ENCODE data around the gene EIF3A. TPM values are rescaled to one million over a fixed set of nuclear protein-coding genes. Genes with fewer than 3 reads are reported as not detected.

EIF3A gene
- total RNA-seq, 1 donor: 131 TPM

DNA sequence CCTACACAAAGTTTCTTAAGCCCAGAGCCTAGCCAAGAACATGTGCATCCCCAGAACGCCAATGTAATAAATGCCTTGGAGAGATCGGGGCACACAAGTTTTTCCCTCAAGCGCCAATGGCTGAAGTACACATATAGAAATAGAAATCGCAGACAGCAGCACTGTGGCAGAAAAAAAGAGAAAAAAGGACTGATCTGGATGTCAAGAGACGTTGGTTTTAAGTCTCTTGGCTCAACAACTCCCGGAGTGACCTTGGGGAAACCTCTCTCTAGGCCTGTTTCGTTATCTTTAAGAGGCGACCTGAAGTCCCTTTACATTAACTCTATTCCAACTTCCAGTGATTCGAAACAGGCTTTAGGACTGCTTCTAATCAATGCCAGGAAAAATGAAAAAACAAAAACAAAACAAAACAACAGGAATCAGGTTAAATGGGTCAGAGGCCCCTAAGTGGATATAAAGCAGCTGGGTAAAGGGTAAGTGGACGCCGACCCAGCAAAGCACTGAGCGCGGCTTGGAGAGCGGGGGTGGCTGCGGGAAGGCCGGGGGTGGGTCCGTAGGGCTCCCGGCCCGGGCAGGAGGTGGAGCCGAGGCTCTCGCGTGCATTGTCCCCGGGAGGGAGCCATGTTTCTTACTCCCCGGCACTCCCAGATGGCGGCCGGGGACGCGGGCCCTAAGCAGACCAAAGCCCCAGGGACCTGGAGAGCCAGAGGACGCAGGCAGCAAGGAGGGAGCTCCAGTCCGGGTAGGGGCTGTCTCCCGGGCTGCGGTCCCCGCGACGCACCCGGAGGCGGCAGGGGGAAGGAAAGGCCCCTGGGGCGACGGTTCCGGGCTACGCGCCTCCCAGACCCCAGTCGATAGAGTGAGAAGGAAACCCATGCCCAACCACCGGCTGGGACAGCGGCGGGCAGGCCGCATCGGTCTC lies 757 bp downstream of the EIF3A start:
- Histone ChIP-seq H3K27me3 (ENCODE audit: insufficient read depth, low read length) (no peaks in the 10 kb centered on the region), H3K4me1 (ENCODE audit: insufficient read depth, low read length) (peaks cover 55% of the 10 kb centered on the region), H3K9me3 (ENCODE audit: low read depth, low read length) (no peaks in the 10 kb centered on the region), H3K4me3 (ENCODE audit: low read length) (peak overlapping the region; percentile 99)

DNA sequence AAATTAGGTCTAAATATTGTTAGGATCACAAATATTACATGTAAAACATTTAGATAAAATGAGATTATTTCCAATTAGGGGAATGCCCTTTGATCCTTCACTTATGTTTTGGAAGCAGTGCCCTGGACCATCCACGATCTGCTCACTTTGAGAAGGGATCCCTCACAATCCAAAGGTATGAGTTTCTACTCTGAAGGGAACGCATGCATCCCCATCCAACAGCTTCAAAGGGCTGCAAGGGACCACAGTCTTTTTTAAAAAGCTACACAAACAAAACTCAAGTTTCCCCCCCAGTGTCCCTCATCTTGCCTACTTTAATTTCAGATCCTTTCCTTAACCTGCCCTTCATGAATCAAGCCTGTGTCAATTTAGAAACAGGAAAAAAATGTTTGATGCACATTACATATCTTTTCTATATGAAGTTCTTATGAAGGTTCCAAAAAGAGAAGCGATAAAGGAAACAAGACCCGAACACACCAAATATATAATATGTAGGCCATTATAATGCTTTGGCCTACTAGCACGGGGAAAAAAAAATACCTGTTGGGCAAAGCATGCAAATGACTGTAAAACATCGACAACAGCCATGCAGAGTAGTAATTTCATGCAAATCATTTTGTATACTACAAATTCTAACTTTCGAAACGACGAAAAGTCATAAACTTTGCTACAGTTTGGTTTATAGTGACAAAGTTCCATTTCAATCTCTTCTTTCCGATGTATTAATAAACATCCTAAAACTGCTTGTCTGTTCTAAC lies 2.0 kb downstream of the EIF3A start:
- Histone ChIP-seq H3K9me3 (ENCODE audit: low read depth, low read length) (no peaks in the 10 kb centered on the region), H3K4me3 (ENCODE audit: low read length) (peak overlapping the region; percentile 99), H3K4me1 (ENCODE audit: insufficient read depth, low read length) (peaks cover 55% of the 10 kb centered on the region), H3K27me3 (ENCODE audit: insufficient read depth, low read length) (no peaks in the 10 kb centered on the region)

GRCh38 chr10:119073584-119073983 lies 7.0 kb downstream of the EIF3A start:
- no peaks in the 10 kb centered on the region for H3K27me3 ChIP-seq (ENCODE audit: insufficient read depth, low read length)
- no peaks in the 10 kb centered on the region for H3K9me3 ChIP-seq (ENCODE audit: low read depth, low read length)
- H3K4me3 ChIP-seq (ENCODE audit: low read length): no peak overlapping the region
- peaks cover 30% of the 10 kb centered on the region for H3K4me1 ChIP-seq (ENCODE audit: insufficient read depth, low read length)

DNA sequence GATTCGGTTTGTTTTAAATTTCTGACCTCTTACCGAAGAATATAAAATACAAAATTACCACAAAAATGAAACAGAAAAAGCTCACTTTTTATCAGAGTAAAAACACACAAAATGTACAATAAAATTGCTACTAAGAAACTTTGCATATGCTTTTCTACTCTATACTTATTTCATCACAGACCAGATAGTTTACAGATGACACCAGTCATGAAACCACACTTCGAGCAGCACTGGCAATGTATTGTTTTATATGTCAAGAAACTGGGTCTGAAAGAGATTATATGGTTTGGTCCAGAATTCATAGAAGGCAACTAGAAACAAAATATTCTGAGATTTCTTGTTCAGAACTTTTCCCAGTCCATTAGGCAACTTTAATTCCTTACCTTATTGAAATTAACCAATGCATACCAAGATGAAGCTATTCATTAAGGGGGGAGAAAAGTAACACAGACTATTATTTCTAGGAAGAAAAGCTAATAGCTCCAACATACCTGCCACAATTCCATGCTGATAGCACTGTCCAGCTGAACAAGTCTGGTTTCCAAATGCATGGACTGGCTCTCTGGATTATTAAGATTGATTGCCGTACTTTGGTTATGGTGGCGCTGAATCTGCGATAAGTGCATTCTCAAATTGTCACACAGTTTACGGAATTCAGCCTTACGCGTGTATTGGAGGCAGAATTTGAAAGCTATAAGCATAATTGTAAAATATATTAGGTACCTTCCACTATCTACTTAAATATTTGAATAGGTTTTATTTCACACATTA lies 10.0 kb downstream of the EIF3A start:
- Histone ChIP-seq H3K9me3 (ENCODE audit: low read depth, low read length) (no peaks in the 10 kb centered on the region), H3K27me3 (ENCODE audit: insufficient read depth, low read length) (no peaks in the 10 kb centered on the region), H3K4me1 (ENCODE audit: insufficient read depth, low read length) (peaks cover under 1% of the 10 kb centered on the region), H3K4me3 (ENCODE audit: low read length) (no peak overlapping the region)

DNA sequence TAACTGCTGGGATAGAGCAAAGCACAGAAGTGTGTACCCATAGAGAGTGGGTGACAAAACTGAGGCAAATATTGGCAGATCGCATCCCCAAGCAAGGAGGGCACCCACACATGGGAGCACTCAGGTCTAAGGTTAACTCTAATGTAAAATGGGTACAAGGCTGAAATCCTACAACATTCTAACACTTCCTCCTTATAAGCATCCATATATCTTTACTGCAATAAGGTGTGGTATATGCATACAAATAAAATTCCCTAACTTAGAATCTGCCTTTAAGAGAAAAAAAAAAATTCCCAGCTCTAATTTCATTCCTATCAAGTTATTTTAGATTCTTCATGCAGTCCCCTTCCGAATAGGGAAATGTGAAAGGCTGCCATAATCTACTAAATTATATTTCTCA lies 18.7 kb downstream of the EIF3A start:
- H3K27me3 ChIP-seq (ENCODE audit: insufficient read depth, low read length): no peaks in the 10 kb centered on the region
- H3K4me3 ChIP-seq (ENCODE audit: low read length): no peak overlapping the region
- no peaks in the 10 kb centered on the region for H3K9me3 ChIP-seq (ENCODE audit: low read depth, low read length)
- no peaks in the 10 kb centered on the region for H3K4me1 ChIP-seq (ENCODE audit: insufficient read depth, low read length)

GRCh38 chr10:119061352-119061751 lies 19.3 kb downstream of the EIF3A start:
- no peak overlapping the region for H3K4me3 ChIP-seq (ENCODE audit: low read length)
- no peaks in the 10 kb centered on the region for H3K9me3 ChIP-seq (ENCODE audit: low read depth, low read length)
- H3K4me1 ChIP-seq (ENCODE audit: insufficient read depth, low read length): no peaks in the 10 kb centered on the region
- no peaks in the 10 kb centered on the region for H3K27me3 ChIP-seq (ENCODE audit: insufficient read depth, low read length)

- H3K4me1 ChIP-seq (ENCODE audit: insufficient read depth, low read length): no peaks in the 10 kb centered on the region
- H3K9me3 ChIP-seq (ENCODE audit: low read depth, low read length): no peaks in the 10 kb centered on the region
- H3K4me3 ChIP-seq (ENCODE audit: low read length): no peak overlapping the region
- H3K27me3 ChIP-seq (ENCODE audit: insufficient read depth, low read length): no peaks in the 10 kb centered on the region
These were observed 20.5 kb downstream of the EIF3A start for GRCh38 chr10:119060107-119060506.

GRCh38 chr10:119059557-119059956 lies 21.1 kb downstream of the EIF3A start:
- Histone ChIP-seq H3K4me1 (ENCODE audit: insufficient read depth, low read length) (no peaks in the 10 kb centered on the region), H3K27me3 (ENCODE audit: insufficient read depth, low read length) (no peaks in the 10 kb centered on the region)

DNA sequence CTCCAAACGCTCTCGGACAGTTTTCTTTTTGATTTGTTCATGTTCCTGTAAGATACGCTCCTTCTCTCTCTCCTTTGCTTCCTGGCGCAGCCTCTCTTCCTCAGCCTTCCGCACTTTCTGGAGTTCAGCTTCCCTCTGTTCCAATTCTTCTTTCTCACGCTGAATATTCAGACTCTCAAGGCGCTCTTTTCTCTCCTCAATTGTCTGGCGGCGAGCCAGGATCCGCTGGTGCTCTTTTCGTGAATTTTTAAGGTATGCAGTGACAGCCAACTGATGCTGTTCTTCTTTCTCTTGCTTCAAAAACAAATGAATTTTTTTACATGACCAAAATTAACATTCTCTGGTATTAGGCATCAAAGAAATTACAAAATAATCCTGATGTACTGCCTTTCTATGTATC lies 22.6 kb downstream of the EIF3A start:
- H3K4me1 ChIP-seq (ENCODE audit: insufficient read depth, low read length): no peaks in the 10 kb centered on the region
- no peaks in the 10 kb centered on the region for H3K9me3 ChIP-seq (ENCODE audit: low read depth, low read length)
- no peak overlapping the region for H3K4me3 ChIP-seq (ENCODE audit: low read length)
- no peaks in the 10 kb centered on the region for H3K27me3 ChIP-seq (ENCODE audit: insufficient read depth, low read length)

More at GRCh38 chr10:119059557-119059956, 21.1 kb downstream of the EIF3A start:
- H3K9me3 ChIP-seq (ENCODE audit: low read depth, low read length): no peaks in the 10 kb centered on the region
- no peak overlapping the region for H3K4me3 ChIP-seq (ENCODE audit: low read length)

DNA sequence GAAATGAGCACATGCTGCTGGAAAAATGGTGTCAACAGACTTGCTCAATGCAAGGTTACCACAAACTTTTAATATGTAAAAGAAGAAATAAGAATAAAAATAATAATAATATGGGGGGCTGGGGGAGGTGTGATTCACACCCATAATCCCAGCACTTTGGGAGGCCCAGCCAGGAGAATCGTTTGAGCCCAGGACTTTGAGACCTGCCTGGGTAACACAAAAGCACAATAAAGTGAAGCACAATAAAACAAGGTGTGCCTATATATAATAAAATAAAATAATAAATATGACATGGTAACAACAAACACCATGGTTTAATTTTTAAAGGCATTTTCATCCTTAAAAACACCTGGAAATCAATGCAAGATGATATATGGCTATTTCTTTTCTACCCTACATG lies 25.1 kb downstream of the EIF3A start:
- H3K4me1 ChIP-seq (ENCODE audit: insufficient read depth, low read length): no peaks in the 10 kb centered on the region
- H3K9me3 ChIP-seq (ENCODE audit: low read depth, low read length): no peaks in the 10 kb centered on the region
- H3K4me3 ChIP-seq (ENCODE audit: low read length): no peak overlapping the region
- H3K27me3 ChIP-seq (ENCODE audit: insufficient read depth, low read length): no peaks in the 10 kb centered on the region

DNA sequence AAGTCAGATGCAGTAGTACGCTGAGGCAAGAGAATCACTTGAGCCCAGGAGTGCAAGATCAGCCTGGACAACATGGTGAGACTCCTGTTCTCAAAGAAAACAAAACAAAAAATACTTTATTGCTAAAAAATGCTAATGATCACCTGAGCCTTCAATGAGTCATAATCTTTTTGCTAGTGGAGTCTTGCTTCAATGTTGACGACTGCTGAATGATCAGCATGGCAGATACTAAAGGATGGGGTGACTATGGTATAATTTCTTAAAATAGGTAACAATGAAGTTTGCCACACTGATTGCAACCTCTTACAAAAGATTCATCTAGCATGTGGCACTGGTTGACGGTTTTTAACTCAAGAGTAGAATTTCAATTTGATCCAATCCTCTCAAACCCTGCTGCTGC lies 28.8 kb downstream of the EIF3A start:
- no peaks in the 10 kb centered on the region for H3K27me3 ChIP-seq (ENCODE audit: insufficient read depth, low read length)
- no peaks in the 10 kb centered on the region for H3K9me3 ChIP-seq (ENCODE audit: low read depth, low read length)
- no peak overlapping the region for H3K4me3 ChIP-seq (ENCODE audit: low read length)
- H3K4me1 ChIP-seq (ENCODE audit: insufficient read depth, low read length): no peaks in the 10 kb centered on the region

DNA sequence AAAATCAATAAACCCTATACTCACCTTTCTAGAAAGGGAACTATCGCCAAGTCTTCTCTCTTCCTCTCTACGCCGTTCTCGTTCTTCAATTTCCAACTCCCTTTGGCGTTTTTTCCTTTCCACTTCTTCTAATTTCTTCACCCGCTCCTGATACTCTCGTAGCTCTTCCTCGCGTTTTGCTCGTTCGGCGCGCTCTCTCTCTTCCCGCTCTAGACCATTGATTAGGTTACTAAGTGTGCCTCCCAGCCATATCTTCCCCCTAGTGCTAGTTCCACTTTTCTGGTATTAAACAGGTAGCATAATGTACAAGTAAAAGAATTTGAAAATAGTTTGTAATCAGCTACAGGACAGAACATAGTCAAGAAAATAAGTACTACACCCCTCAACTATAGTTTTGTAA lies 30.8 kb downstream of the EIF3A start:
- no peaks in the 10 kb centered on the region for H3K9me3 ChIP-seq (ENCODE audit: low read depth, low read length)
- no peaks in the 10 kb centered on the region for H3K27me3 ChIP-seq (ENCODE audit: insufficient read depth, low read length)
- no peak overlapping the region for H3K4me3 ChIP-seq (ENCODE audit: low read length)
- H3K4me1 ChIP-seq (ENCODE audit: insufficient read depth, low read length): no peaks in the 10 kb centered on the region

DNA sequence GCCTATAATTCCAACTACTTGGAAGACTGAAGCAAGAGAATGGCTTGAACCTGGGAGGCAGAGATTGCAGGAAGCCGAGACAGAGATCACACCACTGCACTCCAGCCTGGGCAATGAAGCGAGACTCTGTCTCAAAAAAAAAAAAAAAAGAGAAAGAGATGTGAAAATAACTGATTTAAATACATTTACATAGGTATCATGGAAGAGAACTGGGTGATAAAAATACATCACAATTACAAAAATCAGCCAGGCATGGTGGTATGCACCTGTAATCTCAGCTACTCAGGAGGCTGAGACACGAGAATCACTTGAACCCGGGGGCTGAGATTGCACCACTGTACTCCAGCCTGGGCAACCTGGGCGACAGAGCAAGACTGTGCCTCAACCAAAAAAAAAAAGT lies 31.3 kb downstream of the EIF3A start:
- Histone ChIP-seq H3K9me3 (ENCODE audit: low read depth, low read length) (no peaks in the 10 kb centered on the region), H3K4me3 (ENCODE audit: low read length) (no peak overlapping the region), H3K4me1 (ENCODE audit: insufficient read depth, low read length) (no peaks in the 10 kb centered on the region), H3K27me3 (ENCODE audit: insufficient read depth, low read length) (no peaks in the 10 kb centered on the region)

DNA sequence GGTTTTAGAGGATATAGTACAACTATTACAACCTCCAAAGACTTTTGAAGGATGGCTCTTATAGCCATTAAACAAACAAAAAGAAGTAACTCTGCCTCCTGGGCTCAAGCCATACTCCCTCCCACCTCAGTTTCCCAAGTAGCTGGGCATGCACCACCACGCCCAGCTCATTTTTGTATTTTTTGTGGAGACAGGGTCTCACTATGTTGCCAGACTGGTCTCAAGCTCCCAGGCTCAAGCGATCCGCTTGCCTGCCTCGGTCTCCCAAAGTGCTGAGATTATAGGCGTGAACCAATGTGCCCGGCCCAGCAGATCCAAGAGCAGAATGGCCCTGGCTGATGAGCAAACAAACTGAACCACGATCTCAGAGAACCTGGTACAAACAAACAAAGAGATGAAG lies 35.1 kb downstream of the EIF3A start:
- Histone ChIP-seq H3K4me1 (ENCODE audit: insufficient read depth, low read length) (no peaks in the 10 kb centered on the region), H3K4me3 (ENCODE audit: low read length) (no peak overlapping the region), H3K9me3 (ENCODE audit: low read depth, low read length) (no peaks in the 10 kb centered on the region), H3K27me3 (ENCODE audit: insufficient read depth, low read length) (no peaks in the 10 kb centered on the region)

- Histone ChIP-seq H3K9me3 (ENCODE audit: low read depth, low read length) (no peaks in the 10 kb centered on the region), H3K27me3 (ENCODE audit: insufficient read depth, low read length) (no peaks in the 10 kb centered on the region), H3K4me3 (ENCODE audit: low read length) (no peak overlapping the region), H3K4me1 (ENCODE audit: insufficient read depth, low read length) (no peaks in the 10 kb centered on the region)
These were observed 38.4 kb downstream of the EIF3A start for GRCh38 chr10:119042169-119042568.

All from mononuclear cell (primary cell).